ENCODE measurements around the gene AHCY.

DNA sequence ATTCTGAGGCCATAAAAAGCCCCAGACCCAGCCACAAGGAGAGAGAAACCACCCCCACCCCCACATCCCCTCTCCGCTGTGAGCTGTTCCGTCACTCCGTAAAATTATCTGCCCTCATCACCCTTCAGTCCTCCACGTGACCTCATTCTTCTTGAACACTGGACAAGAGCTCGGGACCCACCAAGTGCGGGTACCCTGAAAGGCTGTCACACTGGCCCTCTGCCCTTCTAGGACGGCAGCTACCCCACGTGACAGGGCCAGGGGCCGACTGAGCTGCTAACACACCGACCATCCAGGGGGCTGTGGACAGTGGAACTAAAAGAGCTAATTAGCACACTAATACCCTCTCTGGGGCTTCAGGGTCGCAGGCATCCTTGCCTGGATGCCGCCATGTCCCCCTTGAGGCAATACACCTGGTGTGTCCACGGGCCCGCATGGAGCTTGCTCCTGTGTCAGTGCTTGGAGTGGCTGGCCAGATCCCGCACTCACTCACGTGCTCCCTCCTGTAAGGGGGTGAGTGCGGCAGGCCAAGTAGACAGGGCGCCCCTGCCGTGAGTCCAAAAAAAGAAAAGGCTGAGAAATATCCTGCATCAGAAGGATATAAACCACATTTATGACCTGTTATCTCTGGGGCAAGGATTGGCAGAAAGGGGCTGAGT lies 29.2 kb upstream of the AHCY start:
- no peak for TF ChIP-seq POLR2A (IDR thresholded peaks at IDR 0.05)
- TF ChIP-seq, protein P1, sequence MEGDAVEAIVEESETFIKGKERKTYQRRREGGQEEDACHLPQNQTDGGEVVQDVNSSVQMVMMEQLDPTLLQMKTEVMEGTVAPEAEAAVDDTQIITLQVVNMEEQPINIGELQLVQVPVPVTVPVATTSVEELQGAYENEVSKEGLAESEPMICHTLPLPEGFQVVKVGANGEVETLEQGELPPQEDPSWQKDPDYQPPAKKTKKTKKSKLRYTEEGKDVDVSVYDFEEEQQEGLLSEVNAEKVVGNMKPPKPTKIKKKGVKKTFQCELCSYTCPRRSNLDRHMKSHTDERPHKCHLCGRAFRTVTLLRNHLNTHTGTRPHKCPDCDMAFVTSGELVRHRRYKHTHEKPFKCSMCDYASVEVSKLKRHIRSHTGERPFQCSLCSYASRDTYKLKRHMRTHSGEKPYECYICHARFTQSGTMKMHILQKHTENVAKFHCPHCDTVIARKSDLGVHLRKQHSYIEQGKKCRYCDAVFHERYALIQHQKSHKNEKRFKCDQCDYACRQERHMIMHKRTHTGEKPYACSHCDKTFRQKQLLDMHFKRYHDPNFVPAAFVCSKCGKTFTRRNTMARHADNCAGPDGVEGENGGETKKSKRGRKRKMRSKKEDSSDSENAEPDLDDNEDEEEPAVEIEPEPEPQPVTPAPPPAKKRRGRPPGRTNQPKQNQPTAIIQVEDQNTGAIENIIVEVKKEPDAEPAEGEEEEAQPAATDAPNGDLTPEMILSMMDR (IDR thresholded peaks at IDR 0.05) = no peak

Measured in heart left ventricle (tissue), 13 donors.